ENCODE results near the gene STK40.

STK40 gene

DNA sequence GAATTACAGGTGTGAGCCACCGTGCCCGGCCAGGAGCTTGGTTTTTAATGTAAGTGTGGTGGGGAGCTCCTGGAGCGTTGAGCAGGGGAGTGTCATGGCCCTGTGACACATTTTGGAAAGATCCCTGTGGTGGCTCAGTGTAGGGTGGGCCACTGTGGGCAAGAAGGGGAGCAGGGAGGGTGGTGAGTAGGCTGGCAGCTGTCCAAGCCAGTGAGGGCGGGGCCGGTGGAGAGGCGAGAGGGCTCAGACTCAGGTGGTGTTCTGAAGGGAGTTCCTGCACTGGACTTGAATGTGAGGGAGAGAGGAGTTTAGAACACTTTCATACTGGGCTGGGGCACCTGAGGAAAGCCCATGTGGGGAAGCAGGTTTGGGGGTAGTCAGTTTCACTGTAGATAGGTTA is 59.2 kb downstream of the STK40 start:
- Histone ChIP-seq H3K9me2 (replicated peaks; ENCODE audit: control insufficient read depth, low read length) (no peaks in the 10 kb centered on the region), H3K4me2 (ENCODE audit: low read length) (no peak overlapping the region), H3K4me1 (ENCODE audit: control insufficient read depth, low read length) (peaks cover 26% of the 10 kb centered on the region), H3K27ac (ENCODE audit: low read depth, low read length) (no peak overlapping the region), H4K20me1 (ENCODE audit: control insufficient read depth, insufficient read depth, low read depth, low read length) (no peaks in the 10 kb centered on the region), H3K4me3 (ENCODE audit: low read length) (no peak overlapping the region), H3K79me2 (ENCODE audit: control insufficient read depth, low read length) (no peaks in the 10 kb centered on the region), H3K36me3 (ENCODE audit: control insufficient read depth, low read length) (no peaks in the 10 kb centered on the region), H3F3A (ENCODE audit: control insufficient read depth, insufficient read depth) (no peaks in the 10 kb centered on the region), H3K27me3 (ENCODE audit: control insufficient read depth, low read length) (0 out of 2 replicates have a peak, but pooled peaks cover 2% of the 10 kb centered on the region), H3K9me3 (ENCODE audit: control insufficient read depth, insufficient read depth, low read length) (no peaks in the 10 kb centered on the region)
- TF ChIP-seq EZH2phosphoT487 (IDR thresholded peaks at IDR 0.05; ENCODE audit: borderline replicate concordance, low read length), result no peak
- TF ChIP-seq, protein P1, sequence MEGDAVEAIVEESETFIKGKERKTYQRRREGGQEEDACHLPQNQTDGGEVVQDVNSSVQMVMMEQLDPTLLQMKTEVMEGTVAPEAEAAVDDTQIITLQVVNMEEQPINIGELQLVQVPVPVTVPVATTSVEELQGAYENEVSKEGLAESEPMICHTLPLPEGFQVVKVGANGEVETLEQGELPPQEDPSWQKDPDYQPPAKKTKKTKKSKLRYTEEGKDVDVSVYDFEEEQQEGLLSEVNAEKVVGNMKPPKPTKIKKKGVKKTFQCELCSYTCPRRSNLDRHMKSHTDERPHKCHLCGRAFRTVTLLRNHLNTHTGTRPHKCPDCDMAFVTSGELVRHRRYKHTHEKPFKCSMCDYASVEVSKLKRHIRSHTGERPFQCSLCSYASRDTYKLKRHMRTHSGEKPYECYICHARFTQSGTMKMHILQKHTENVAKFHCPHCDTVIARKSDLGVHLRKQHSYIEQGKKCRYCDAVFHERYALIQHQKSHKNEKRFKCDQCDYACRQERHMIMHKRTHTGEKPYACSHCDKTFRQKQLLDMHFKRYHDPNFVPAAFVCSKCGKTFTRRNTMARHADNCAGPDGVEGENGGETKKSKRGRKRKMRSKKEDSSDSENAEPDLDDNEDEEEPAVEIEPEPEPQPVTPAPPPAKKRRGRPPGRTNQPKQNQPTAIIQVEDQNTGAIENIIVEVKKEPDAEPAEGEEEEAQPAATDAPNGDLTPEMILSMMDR (IDR thresholded peaks at IDR 0.05; ENCODE audit: low read depth, low read length, poor library complexity, severe bottlenecking), result no peak

DNA sequence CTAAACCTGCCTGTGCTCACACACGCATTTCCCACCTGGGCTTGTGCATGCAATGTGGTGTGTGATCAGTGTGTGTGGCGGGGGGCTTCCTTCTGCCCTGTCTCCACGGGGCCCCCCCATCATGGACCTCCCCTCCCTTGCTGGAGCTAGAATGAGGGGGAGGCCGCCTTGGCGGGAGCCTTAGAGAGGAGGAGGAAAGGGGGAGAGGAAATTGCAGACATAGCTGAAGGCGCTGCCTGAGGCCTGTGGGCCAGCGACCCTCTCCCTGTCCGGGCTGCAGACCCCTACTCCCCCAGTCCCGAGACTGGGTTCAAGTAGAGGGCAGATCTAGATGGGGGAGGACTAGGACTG is 61.4 kb downstream of the STK40 start:
- Histone ChIP-seq H3K4me2 (ENCODE audit: low read length) (peak overlapping the region; percentile 86), H3K9me3 (ENCODE audit: control insufficient read depth, insufficient read depth, low read length) (no peaks in the 10 kb centered on the region), H4K20me1 (ENCODE audit: control insufficient read depth, insufficient read depth, low read depth, low read length) (no peaks in the 10 kb centered on the region), H3K36me3 (ENCODE audit: control insufficient read depth, low read length) (no peaks in the 10 kb centered on the region), H3K27ac (ENCODE audit: low read depth, low read length) (no peak overlapping the region), H3K27me3 (ENCODE audit: control insufficient read depth, low read length) (0 out of 2 replicates have a peak, but pooled peaks cover 2% of the 10 kb centered on the region), H3K4me1 (ENCODE audit: control insufficient read depth, low read length) (peaks cover 41% of the 10 kb centered on the region), H3K79me2 (ENCODE audit: control insufficient read depth, low read length) (no peaks in the 10 kb centered on the region), H3K9me2 (replicated peaks; ENCODE audit: control insufficient read depth, low read length) (no peaks in the 10 kb centered on the region), H3F3A (ENCODE audit: control insufficient read depth, insufficient read depth) (no peaks in the 10 kb centered on the region), H3K4me3 (ENCODE audit: low read length) (peak overlapping the region; percentile 76; the same call in 1 of the 2 replicates)
- no peak for TF ChIP-seq EZH2phosphoT487 (IDR thresholded peaks at IDR 0.05; ENCODE audit: borderline replicate concordance, low read length)
- TF ChIP-seq, protein P1 (IDR thresholded peaks at IDR 0.05; ENCODE audit: low read depth, low read length, poor library complexity, severe bottlenecking), result no peak

DNA sequence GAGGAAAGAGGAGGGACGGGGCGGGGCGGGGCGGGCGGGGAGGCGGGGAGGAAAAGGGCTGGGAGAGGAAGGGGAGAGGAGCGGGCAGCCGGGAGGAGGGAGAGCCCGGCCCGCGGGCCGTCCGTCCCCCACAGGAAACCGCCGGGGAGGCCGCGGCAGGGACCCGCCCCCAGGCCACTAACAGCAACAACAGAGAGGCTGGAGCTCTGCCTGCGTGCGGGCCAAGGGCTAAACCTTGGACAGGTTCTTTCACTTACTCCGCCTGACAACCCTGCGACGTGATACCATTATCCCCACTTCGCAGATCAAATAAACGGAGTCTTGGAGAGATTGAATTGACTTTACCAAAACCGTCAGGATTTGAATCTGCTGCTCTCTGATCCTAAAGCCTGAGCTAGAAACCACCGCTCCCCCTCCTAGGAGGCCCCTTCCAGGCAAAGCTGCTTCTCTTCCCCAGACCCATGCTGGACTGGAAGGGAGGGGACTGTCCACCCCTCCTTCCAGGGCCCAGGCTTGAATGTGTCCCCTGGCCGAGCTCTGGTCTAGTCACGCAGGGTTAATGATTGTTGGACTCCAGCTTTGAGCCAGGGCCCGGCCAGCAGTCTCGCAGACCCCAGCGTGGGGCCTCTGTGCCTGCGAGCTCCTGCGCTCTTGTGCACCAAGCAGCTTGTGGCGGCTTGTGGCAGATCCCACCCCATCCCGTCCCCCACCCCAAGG is 61.9 kb downstream of the STK40 start, which contains the start of gene EVA1B:
TSS of gene EVA1B (minus strand) at position 10 of the 717 bp plus-strand sequence. CDS start 608 bp downstream, outside the sequence.
- peaks cover 41% of the 10 kb centered on the region for H3K4me1 ChIP-seq (ENCODE audit: control insufficient read depth, low read length)
- H4K20me1 ChIP-seq (ENCODE audit: control insufficient read depth, insufficient read depth, low read depth, low read length), result no peaks in the 10 kb centered on the region
- no peaks in the 10 kb centered on the region for H3F3A ChIP-seq (ENCODE audit: control insufficient read depth, insufficient read depth)
- H3K9me3 ChIP-seq (ENCODE audit: control insufficient read depth, insufficient read depth, low read length), result no peaks in the 10 kb centered on the region
- H3K36me3 ChIP-seq (ENCODE audit: control insufficient read depth, low read length), result no peaks in the 10 kb centered on the region
- no peaks in the 10 kb centered on the region for H3K79me2 ChIP-seq (ENCODE audit: control insufficient read depth, low read length)
- H3K27me3 ChIP-seq (ENCODE audit: control insufficient read depth, low read length), result 0 out of 2 replicates have a peak, but pooled peaks cover 2% of the 10 kb centered on the region
- H3K4me3 ChIP-seq (ENCODE audit: low read length), result peak within 1 kb of the TSS; percentile 76
- H3K9me2 ChIP-seq (replicated peaks; ENCODE audit: control insufficient read depth, low read length), result no peaks in the 10 kb centered on the region
- H3K4me2 ChIP-seq (ENCODE audit: low read length), result peak within 1 kb of the TSS; percentile 86
- no peak for TF ChIP-seq EZH2phosphoT487 (IDR thresholded peaks at IDR 0.05; ENCODE audit: borderline replicate concordance, low read length)
- TF ChIP-seq, protein P1 (IDR thresholded peaks at IDR 0.05; ENCODE audit: low read depth, low read length, poor library complexity, severe bottlenecking), result no peak
- no peak within 1 kb of the TSS for H3K27ac ChIP-seq (ENCODE audit: low read depth, low read length)

Data from DOHH2 (cell line).